SJSA1 (cell line): ENCODE measurements around the gene ALS2. TPM values are rescaled to one million over a fixed set of nuclear protein-coding genes. Genes with fewer than 3 reads are reported as not detected.
"Not testable (repeated sequence)": the region's sequence is repeated elsewhere in the genome, so short reads cannot be mapped to it uniquely, and the experiment has no call there.

Experiments used
- DNase-seq, 2 experiments: peaks; one replicate each; pipeline ENCODE4 v3.0.0-alpha.2; 2015 to 2020; ENCODE audit warnings: low spot score in 2 of 2, low read depth in 1 of 2
- H3K27ac ChIP-seq: fragments of 250-450 bp; sonication (Bioruptor Pico); 2 replicates; pipeline ENCODE4 v1.5.1; 2020; ENCODE audit warnings: mild to moderate bottlenecking, moderate library complexity
- H3K27me3 ChIP-seq: fragments of 250-450 bp; sonication (Bioruptor Pico); replicated peaks from 2 replicates; pipeline ENCODE4 v1.5.1; 2020; ENCODE audit warnings: mild to moderate bottlenecking, moderate library complexity
- H3K36me3 ChIP-seq: fragments of 250-450 bp; sonication (Bioruptor Pico); 2 replicates; pipeline ENCODE4 v1.5.1; 2020; ENCODE audit warnings: mild to moderate bottlenecking
- H3K4me1 ChIP-seq: fragments of 250-450 bp; sonication (Bioruptor Pico); replicated peaks from 2 replicates; pipeline ENCODE4 v1.6.1; 2021; ENCODE audit warnings: mild to moderate bottlenecking
- H3K4me3 ChIP-seq: fragments of 250-450 bp; sonication (Bioruptor Pico); 2 replicates; pipeline ENCODE4 v1.5.1; 2020; ENCODE audit warnings: mild to moderate bottlenecking
- H3K9me3 ChIP-seq: fragments of 250-450 bp; sonication (Bioruptor Pico); replicated peaks from 2 replicates; pipeline ENCODE4 v1.5.1; 2020; ENCODE audit warnings: mild to moderate bottlenecking
- total RNA-seq: library from RNA; depleted of rRNA; stranded (reverse); fragments of >200 nt; shearing (Covaris generic); gene quantifications from 2 replicates; pipeline ENCODE4 v1.2.3, GENCODE V29; 2014; rRNA removed

Gene ALS2
- total RNA-seq = 15.8 and 28.2 TPM in 2 replicates

DNA sequence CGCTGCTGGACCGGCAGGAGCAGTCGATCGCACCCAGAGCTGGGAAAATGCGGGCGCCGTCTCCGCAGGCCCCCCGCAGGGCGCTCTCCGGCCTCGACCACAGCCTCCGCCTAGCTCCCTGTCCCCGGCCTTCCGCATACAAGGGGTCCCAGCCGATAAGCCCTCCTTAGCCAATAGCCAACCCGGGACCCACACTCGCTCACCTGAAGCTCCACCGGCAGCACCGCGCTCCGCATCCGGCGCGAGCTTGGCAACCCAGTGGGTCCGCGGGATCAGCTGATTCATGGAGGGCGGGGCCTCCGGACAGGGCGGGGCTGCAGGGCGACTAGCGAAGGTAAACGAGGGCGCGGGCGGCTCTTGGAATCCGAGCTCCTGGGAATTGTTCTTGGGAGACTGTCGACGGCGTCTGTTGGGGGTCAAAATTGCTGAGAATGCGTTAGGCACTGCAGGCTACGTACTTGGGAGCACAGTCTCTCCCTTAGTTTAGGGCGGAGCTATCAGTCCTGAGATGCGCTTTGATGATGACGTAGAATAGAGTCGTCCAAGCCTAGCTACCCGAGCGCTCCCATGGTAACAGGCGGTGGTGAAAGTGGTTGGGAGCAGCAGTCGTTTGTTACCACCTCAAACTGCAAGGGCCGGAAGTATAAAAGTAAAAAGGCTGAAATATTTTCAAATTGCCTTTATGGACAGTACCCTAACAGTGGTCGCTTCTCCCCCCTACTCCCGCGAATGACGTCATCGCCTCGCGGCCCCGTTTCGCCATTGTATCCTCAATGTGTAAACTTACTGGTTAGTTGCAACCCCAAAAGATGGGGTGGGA, at the start of gene ALS2:
TSS of gene ALS2 (minus strand) at position 260 of the 820 bp plus-strand sequence. CDS start 12,048 bp downstream, outside the sequence.
- H3K27ac ChIP-seq = peak within 1 kb of the TSS; percentile 75
- H3K4me1 ChIP-seq = peaks cover 16% of the 10 kb centered on the region
- no peaks in the 10 kb centered on the region for H3K27me3 ChIP-seq
- no peaks in the 10 kb centered on the region for H3K9me3 ChIP-seq
- peak; percentile 96 to 99 for DNase-seq
- H3K36me3 ChIP-seq = peaks cover 4% of the 10 kb centered on the region
- peak within 1 kb of the TSS; percentile 85 for H3K4me3 ChIP-seq

DNA sequence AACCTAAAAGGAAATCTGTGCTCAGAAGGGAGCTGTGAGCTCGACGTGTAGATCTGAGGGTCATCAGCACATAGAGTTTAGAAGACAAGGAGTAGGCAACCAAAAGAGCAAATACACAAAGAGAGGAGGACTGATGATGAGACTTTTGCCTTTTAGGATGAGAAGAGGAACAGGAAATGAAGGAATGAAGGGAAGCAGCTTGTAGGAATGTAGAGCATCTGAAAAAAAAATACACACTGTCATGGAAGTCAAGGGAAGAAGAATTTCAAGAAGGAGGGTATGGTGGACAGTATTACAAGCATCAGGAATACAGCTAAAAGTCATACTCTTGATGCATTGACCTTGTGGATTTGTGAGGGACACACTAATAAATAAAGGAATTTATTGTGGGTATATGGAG, 47.5 kb upstream of the ALS2 start:
- H3K4me1 ChIP-seq = peaks cover 20% of the 10 kb centered on the region

DNA sequence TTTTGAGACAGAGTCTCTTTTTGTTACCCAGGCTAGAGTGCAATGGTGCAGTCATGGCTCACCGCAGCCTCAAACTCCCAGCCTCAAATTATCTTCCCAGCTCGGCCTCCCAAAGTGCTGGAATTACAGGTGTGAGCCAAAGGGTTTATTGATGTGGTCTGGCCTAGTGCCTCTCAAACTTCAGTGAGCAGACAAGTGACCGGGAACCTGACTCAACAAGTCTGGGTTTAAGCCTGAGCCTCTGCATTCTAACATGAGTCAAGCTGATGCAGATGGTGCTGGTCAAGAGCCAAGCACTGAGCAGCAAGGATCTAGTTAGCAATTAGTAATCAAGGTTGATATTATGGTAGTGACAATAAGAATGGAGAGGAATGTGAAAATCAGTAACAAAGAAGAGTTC, 46.9 kb upstream of the ALS2 start:
- Histone ChIP-seq H3K4me1 (peaks cover 20% of the 10 kb centered on the region), H3K27me3 (no peaks in the 10 kb centered on the region), H3K4me3 (no peak overlapping the region), H3K27ac (no peak overlapping the region), H3K9me3 (no peaks in the 10 kb centered on the region; the same call in 1 of the 2 replicates), H3K36me3 (no peaks in the 10 kb centered on the region)
- DNase-seq = no peak

More for the DNA sequence above, 47.5 kb upstream of the ALS2 start:
- Histone ChIP-seq H3K4me3 (no peak overlapping the region), H3K27me3 (no peaks in the 10 kb centered on the region), H3K9me3 (no peaks in the 10 kb centered on the region; the same call in 1 of the 2 replicates), H3K36me3 (no peaks in the 10 kb centered on the region), H3K27ac (no peak overlapping the region)
- no peak for DNase-seq

DNA sequence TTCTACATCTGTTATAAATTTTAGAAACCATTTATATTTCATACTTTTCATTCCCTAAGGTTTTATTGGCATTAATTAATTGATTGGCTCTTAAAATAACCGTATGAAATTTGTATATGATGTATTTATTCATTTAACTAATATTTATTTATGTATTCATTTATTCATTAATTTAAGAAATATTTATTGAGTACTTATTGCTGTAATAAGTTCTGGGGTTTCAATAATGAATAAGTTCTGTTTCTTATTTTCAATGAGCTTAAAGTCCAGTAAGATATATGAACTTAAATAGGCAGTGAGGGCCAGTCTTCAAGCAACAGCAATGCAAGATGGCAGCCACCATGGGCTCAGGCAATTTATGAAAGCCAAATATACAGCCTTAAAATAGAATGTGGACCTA, 43.5 kb upstream of the ALS2 start:
- H3K4me3 ChIP-seq = no peak overlapping the region
- H3K4me1 ChIP-seq = peaks cover 8% of the 10 kb centered on the region; the same call in 1 of the 2 replicates
- H3K9me3 ChIP-seq = no peaks in the 10 kb centered on the region
- H3K36me3 ChIP-seq = no peaks in the 10 kb centered on the region
- H3K27ac ChIP-seq = no peak overlapping the region
- H3K27me3 ChIP-seq = no peaks in the 10 kb centered on the region
- no peak for DNase-seq

DNA sequence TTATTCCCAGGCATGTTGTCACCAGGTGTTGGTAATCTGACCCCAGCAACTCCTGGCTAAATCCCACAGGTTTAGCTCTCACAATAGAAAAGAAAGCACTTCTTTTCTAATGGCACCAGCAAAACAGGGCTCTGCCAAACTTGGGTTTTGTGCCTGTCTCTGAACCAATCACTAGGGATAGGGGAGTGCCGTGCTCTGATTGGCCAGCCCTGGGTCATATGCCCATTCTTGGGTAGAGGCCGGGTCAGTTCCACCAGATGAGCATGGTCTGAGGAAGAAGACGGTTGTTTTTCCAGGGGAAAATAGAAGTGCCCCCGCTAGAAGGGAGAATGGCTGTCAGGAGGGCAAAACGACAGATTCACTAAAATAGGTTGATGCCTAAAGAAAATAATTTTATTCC, 40.3 kb upstream of the ALS2 start:
- no peak for DNase-seq
- Histone ChIP-seq H3K27me3 (no peaks in the 10 kb centered on the region), H3K27ac (no peak overlapping the region), H3K4me3 (no peak overlapping the region), H3K36me3 (no peaks in the 10 kb centered on the region), H3K9me3 (no peaks in the 10 kb centered on the region), H3K4me1 (no peaks in the 10 kb centered on the region)

DNA sequence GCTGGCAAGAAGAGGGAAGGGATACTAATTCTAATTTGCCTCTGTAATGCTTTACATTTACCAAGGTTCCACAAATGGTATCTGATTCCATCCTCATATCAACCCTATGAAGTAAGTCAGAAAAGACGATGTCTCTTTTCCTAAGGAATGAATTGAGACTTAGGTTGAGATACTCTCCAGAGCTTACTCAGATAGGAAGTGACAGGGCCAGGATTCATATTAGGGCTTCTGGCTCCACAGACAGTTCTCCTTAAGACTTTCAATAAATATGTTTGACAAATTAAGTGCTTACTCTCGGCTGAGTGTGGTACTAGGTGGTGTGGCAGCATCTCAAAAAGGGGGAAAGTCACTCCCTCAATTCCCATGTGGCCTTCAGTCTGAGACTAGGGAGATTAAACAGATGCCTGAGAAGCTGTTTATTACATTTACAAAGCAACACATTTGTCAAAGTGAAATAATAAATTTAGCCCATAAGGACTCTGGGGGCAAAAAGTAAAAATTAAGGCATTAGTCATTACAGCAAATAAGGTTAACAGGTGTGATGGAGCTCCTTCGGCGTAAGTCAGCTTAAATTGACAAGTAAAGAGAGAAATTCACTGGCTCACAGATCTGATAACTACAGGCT, 39.8 kb upstream of the ALS2 start:
- no peak overlapping the region for H3K27ac ChIP-seq
- H3K4me3 ChIP-seq = no peak overlapping the region
- H3K36me3 ChIP-seq = no peaks in the 10 kb centered on the region
- no peaks in the 10 kb centered on the region for H3K4me1 ChIP-seq
- no peaks in the 10 kb centered on the region for H3K27me3 ChIP-seq
- no peaks in the 10 kb centered on the region for H3K9me3 ChIP-seq
- no peak for DNase-seq

DNA sequence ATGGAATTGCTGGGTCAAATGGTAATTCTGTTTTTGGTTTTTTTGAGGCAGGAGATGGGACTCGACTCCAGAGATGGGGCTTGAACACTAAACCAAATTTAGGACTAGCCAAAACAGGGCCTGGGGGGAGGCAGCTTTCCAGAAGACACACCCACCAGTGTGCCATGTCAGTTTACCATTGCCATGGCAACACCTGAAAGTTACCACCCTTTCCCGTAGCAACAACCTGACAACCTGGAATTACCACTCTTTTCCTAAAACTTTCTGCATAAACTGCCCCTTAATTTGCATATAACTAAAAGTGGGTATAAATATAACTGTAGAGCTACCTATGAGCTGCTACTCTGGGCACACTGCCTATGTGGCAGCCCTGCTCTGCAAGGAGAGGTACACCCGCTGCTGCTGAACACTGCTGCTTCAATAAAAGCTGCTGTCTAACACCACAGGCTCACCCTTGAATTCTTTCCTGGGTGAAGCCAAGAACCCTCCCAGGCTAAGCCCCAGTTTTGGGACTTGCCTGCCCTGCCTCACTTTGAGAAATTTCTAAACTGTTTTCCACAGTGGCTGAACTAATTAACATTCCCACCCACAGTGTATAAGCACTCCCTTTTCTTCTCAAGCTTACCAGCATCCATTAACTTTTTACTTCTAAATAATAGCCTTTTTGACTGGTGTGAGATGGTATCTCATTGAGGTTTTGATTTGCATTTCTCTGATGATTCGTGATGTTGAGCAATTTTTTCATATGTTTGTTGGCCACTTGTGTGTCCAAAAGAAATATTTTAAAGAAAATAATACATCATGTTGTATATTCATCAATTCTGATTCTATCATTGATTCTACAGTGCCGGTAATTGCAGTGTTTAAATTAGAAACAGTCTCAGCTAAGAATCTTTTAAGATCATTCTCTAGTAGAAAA, 36.2 kb upstream of the ALS2 start:
- no peaks in the 10 kb centered on the region for H3K9me3 ChIP-seq
- H3K27me3 ChIP-seq = no peaks in the 10 kb centered on the region
- DNase-seq = no peak
- H3K27ac ChIP-seq = no peak overlapping the region
- H3K4me3 ChIP-seq = no peak overlapping the region
- no peaks in the 10 kb centered on the region for H3K36me3 ChIP-seq
- no peaks in the 10 kb centered on the region; the same call in 1 of the 2 replicates for H3K4me1 ChIP-seq

DNA sequence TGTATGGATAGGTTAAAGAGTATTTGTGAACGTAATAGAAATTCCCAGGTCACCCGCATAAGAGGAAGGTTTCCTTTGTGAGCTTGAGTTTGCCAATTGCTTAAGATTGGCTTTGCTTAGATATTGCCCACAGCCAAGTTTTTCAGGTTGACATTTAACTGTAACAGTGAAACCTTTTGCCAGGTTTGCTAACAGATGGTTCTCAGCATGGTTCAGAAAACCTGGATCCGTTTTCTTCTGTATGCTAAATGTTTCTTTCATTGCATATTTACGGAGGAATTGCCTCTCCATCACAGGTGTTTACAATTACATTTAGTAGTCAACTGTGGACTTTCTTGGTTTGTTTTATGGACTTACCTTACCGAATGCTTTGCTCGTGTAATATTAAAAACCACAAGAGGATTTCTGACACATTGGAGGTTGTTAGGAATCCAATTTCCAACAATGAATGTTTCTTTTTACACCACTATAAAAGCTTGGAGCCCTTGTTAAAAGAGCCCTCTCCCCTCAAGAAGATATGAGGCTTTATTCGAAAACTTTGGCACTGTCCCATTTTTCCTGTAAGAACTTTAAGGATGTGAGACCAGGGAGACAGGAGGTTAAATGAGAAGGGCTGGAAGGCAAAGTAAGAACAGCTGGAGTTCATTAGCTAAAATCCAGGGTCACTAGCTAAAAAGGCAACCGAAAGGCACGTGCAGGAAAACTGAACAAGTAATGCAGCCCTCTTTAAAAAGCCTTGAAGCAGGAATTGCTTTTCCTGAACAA, 33.4 kb upstream of the ALS2 start:
- DNase-seq = no peak
- no peak overlapping the region for H3K4me3 ChIP-seq

DNA sequence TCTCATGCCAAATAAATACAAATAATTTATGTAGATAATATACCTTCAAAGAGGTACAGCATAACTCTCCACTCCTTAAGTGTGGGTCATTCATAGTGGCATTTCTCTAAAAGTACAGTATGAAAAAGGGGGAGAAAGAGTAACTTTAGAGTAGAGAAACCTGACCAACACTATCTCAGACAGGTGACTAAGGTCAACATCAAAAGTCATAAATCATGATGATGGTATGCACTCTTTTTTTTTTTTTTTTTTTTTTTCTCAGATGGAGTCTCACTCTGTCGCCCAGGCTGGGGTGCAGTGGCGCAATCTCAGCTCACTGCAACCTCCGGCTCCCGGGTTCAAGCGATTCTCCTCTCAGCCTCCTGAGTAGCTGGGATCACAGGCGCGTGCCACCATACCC, 29.9 kb upstream of the ALS2 start:
- not testable (repeated sequence) for H3K4me3 ChIP-seq, H3K27me3 ChIP-seq, DNase-seq, H3K36me3 ChIP-seq, H3K4me1 ChIP-seq, H3K27ac ChIP-seq, H3K9me3 ChIP-seq

More for the DNA sequence above, 33.4 kb upstream of the ALS2 start:
- no peaks in the 10 kb centered on the region for H3K36me3 ChIP-seq
- no peaks in the 10 kb centered on the region for H3K9me3 ChIP-seq
- H3K27ac ChIP-seq = no peak overlapping the region
- H3K27me3 ChIP-seq = no peaks in the 10 kb centered on the region
- H3K4me1 ChIP-seq = no peaks in the 10 kb centered on the region; the same call in 1 of the 2 replicates

DNA sequence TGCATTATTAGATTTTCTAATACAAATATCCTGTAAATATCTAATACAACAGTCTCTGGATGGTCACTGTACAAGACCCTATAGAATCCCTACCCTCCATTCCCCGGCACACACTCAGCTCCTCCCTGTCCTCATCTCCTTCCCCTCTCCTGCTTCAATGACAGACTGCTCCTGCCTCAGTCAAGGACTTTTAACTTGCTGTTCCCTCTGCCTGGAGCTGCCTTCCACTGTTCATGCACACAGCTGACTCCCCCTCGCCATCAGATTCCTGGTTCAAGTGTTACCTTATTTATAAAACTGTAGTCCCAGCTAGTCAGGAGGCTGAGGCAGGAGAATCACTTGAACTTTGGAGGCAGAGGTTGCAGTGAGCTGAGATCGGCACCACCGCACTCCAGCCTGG, 28.9 kb upstream of the ALS2 start:
- H3K27me3 ChIP-seq = no peaks in the 10 kb centered on the region
- no peak for DNase-seq
- no peak overlapping the region for H3K4me3 ChIP-seq
- no peaks in the 10 kb centered on the region for H3K36me3 ChIP-seq
- H3K9me3 ChIP-seq = no peaks in the 10 kb centered on the region
- peaks cover 9% of the 10 kb centered on the region for H3K4me1 ChIP-seq
- H3K27ac ChIP-seq = no peak overlapping the region

DNA sequence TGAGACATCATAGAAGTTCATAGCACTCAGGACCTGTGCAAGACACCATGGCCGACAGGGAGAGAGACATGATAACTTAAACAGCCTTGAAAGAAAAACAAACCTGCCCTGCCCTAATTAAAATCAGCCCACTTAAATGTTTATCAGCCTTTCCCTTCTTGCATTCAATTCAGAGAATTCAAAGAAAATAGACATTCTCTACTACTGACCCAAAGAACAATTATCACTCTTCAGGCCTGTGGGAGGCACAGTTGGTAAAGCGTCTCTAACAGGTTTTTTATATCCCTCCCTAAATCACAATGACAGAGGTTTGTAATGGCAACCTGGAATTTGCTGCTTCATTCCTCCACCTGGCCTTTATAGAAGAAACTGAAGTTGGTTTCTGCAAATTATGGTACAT, 27.3 kb upstream of the ALS2 start:
- Histone ChIP-seq H3K27ac (no peak overlapping the region), H3K27me3 (no peaks in the 10 kb centered on the region), H3K36me3 (no peaks in the 10 kb centered on the region), H3K4me1 (peaks cover 9% of the 10 kb centered on the region; the same call in 1 of the 2 replicates), H3K9me3 (no peaks in the 10 kb centered on the region), H3K4me3 (no peak overlapping the region)
- DNase-seq = no peak

DNA sequence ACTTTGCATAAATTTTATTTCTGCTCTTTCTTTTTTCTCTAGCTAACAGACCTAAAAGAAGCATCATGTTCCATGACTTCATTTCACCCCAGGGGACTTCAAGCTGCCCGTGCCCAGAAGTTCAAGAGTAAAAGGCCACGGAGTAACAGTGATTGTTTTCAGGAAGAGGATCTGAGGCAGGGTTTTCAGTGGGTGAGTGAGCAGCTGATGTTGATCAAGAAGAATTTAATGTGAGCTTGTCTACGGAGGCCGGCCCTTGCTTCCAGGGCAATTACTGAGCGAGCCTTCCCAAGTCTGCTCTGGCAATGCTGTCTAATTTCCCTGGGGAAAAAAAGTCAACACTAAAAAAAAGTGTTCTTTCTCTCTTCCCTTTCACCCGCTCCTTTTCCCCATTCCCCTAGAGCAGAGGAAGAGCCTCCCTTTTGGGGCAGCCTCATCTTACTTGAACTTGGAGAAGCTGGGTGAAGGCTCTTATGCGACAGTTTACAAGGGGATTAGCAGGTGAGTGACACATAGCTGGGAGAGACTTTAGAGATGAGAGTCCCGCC, 26.8 kb upstream of the ALS2 start:
- Histone ChIP-seq H3K27ac (no peak overlapping the region), H3K4me3 (no peak overlapping the region), H3K36me3 (no peaks in the 10 kb centered on the region), H3K9me3 (no peaks in the 10 kb centered on the region), H3K27me3 (no peaks in the 10 kb centered on the region), H3K4me1 (peaks cover 9% of the 10 kb centered on the region; the same call in 1 of the 2 replicates)
- no peak for DNase-seq
